Panc1 (cell line): Measurements from ENCODE around the gene KAT7.

Experiments
- POLR2AphosphoS5 ChIP-seq: IDR thresholded peaks from 2 replicates; pipeline ENCODE4 v1.6.1; 2012; ENCODE audit warnings: mild to moderate bottlenecking, low read depth, low read length, moderate library complexity
- TF ChIP-seq, protein P1 (sequence below): fragments of 450-650 bp; IDR thresholded peaks from 2 replicates; pipeline ENCODE4 v1.5.1; 2017; ENCODE audit warnings: mild to moderate bottlenecking

DNA sequence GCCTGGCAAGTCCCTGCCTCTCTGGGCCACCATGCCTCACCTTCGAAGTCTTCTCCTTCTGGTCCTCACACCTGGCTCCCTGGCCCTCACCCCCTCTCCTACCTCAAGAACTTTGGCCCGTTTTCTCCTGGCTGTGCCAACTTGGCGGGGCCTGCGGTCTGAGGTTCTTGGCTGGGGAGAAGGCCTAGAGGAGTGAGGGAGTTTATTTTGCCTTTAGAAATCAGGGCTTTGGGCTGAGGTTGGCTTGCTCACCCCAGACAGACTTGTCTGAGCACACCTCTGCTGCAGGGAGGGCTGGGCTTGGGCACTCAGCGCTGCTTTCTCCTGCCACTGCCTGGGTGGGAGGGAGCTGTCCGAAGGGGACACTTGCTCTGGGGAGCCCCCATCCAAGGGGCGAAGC lies 82.7 kb downstream of the KAT7 start:
- TF ChIP-seq, protein P1, sequence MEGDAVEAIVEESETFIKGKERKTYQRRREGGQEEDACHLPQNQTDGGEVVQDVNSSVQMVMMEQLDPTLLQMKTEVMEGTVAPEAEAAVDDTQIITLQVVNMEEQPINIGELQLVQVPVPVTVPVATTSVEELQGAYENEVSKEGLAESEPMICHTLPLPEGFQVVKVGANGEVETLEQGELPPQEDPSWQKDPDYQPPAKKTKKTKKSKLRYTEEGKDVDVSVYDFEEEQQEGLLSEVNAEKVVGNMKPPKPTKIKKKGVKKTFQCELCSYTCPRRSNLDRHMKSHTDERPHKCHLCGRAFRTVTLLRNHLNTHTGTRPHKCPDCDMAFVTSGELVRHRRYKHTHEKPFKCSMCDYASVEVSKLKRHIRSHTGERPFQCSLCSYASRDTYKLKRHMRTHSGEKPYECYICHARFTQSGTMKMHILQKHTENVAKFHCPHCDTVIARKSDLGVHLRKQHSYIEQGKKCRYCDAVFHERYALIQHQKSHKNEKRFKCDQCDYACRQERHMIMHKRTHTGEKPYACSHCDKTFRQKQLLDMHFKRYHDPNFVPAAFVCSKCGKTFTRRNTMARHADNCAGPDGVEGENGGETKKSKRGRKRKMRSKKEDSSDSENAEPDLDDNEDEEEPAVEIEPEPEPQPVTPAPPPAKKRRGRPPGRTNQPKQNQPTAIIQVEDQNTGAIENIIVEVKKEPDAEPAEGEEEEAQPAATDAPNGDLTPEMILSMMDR = no peak
- no peak for TF ChIP-seq POLR2AphosphoS5
